H9 (cell line): ENCODE measurements around the gene SEZ6. TPM values are rescaled to one million over a fixed set of nuclear protein-coding genes. Genes with fewer than 3 reads are reported as not detected.

Experiments used
- DNase-seq: peaks from one replicate; pipeline ENCODE4 v3.0.0-alpha.2; 2017
- H2AFZ ChIP-seq: one replicate; pipeline ENCODE4 v1.6.1; 2013; ENCODE audit warnings: mild to moderate bottlenecking, low read length, control low read depth, moderate library complexity
- H2AK5ac ChIP-seq: 2 replicates; pipeline ENCODE4 v1.6.1; 2013; ENCODE audit warnings: low read length, control low read depth, mixed read lengths; ENCODE audit not compliant: insufficient read length
- H2BK120ac ChIP-seq: one replicate; pipeline ENCODE4 v1.6.1; 2013; ENCODE audit warnings: low read depth, mild to moderate bottlenecking, low read length, control low read depth, inconsistent platforms; ENCODE audit not compliant: poor library complexity, severe bottlenecking
- H2BK12ac ChIP-seq: 2 replicates; pipeline ENCODE4 v1.6.1; 2013; ENCODE audit warnings: low read length, control low read depth, mixed read lengths, low read depth; ENCODE audit not compliant: insufficient read length
- H2BK15ac ChIP-seq: 2 replicates; pipeline ENCODE4 v1.6.1; 2013; ENCODE audit warnings: low read depth, low read length, control low read depth
- H2BK20ac ChIP-seq: one replicate; pipeline ENCODE4 v1.6.1; 2013; ENCODE audit warnings: low read depth, mild to moderate bottlenecking, low read length, control low read depth, inconsistent platforms; ENCODE audit not compliant: poor library complexity, severe bottlenecking
- H2BK5ac ChIP-seq: 2 replicates; pipeline ENCODE4 v1.6.1; 2013; ENCODE audit warnings: low read length, control low read depth, mixed read lengths; ENCODE audit not compliant: insufficient read length
- H3K14ac ChIP-seq: 2 replicates; pipeline ENCODE4 v1.6.1; 2013; ENCODE audit warnings: low read length, control low read depth; ENCODE audit not compliant: insufficient read depth
- H3K18ac ChIP-seq: 2 replicates; pipeline ENCODE4 v1.6.1; 2013; ENCODE audit warnings: low read depth, mild to moderate bottlenecking, mixed read lengths, low read length, control low read depth; ENCODE audit not compliant: insufficient read length
- H3K23ac ChIP-seq: 2 replicates; pipeline ENCODE4 v1.6.1; 2013; ENCODE audit warnings: low read length, control low read depth, mixed read lengths, low read depth; ENCODE audit not compliant: insufficient read length
- H3K23me2 ChIP-seq: 2 replicates; pipeline ENCODE4 v1.6.1; 2013; ENCODE audit warnings: low read depth, mild to moderate bottlenecking, mixed read lengths, low read length, control low read depth; ENCODE audit not compliant: insufficient read length, poor library complexity, severe bottlenecking
- H3K27ac ChIP-seq: 2 replicates; pipeline ENCODE4 v1.5.1; 2013; ENCODE audit warnings: low read length, control low read depth, mixed read lengths, low read depth; ENCODE audit not compliant: insufficient read length
- H3K27me3 ChIP-seq: 2 replicates; pipeline ENCODE4 v1.6.1; 2013; ENCODE audit warnings: low read length, control low read depth, inconsistent platforms; ENCODE audit not compliant: insufficient read depth
- H3K4ac ChIP-seq: 2 replicates; pipeline ENCODE4 v1.6.1; 2013; ENCODE audit warnings: low read depth, mild to moderate bottlenecking, control low read depth, inconsistent platforms, low read length, moderate library complexity
- H3K4me1 ChIP-seq: 2 replicates; pipeline ENCODE4 v1.6.1; 2013; ENCODE audit warnings: low read length, control low read depth, inconsistent platforms; ENCODE audit not compliant: insufficient read depth
- H3K4me2 ChIP-seq: 2 replicates; pipeline ENCODE4 v1.6.1; 2013; ENCODE audit warnings: low read length, control low read depth, mixed read lengths; ENCODE audit not compliant: insufficient read length, insufficient read depth
- H3K56ac ChIP-seq: 2 replicates; pipeline ENCODE4 v1.6.1; 2013; ENCODE audit warnings: low read depth, mild to moderate bottlenecking, mixed read lengths, low read length, control low read depth; ENCODE audit not compliant: insufficient read length
- H3K79me1 ChIP-seq: 2 replicates; pipeline ENCODE4 v1.6.1; 2013; ENCODE audit warnings: low read depth, mild to moderate bottlenecking, moderate library complexity, low read length, control low read depth, inconsistent platforms; ENCODE audit not compliant: insufficient read depth, poor library complexity, severe bottlenecking
- H3K79me2 ChIP-seq: 2 replicates; pipeline ENCODE4 v1.6.1; 2013; ENCODE audit warnings: low read length, control low read depth, inconsistent platforms; ENCODE audit not compliant: insufficient read depth
- H3K9ac ChIP-seq: 2 replicates; pipeline ENCODE4 v1.6.1; 2013; ENCODE audit warnings: low read length, control low read depth, mixed read lengths; ENCODE audit not compliant: insufficient read length; ENCODE audit errors: extremely low read depth
- H3K9me3 ChIP-seq: one replicate; pipeline ENCODE4 v1.6.1; 2013; ENCODE audit warnings: low read depth, low read length, inconsistent platforms; ENCODE audit not compliant: control insufficient read depth
- H3T11ph ChIP-seq: one replicate; pipeline ENCODE4 v1.6.1; 2013; ENCODE audit warnings: mild to moderate bottlenecking, low read length, control low read depth, inconsistent platforms
- H4K20me1 ChIP-seq: one replicate; pipeline ENCODE4 v1.6.1; 2013; ENCODE audit not compliant: control insufficient read depth, insufficient read length, insufficient read depth
- H4K5ac ChIP-seq: 2 replicates; pipeline ENCODE4 v1.6.1; 2013; ENCODE audit warnings: low read depth, mild to moderate bottlenecking, mixed read lengths, low read length, control low read depth; ENCODE audit not compliant: insufficient read length
- H4K8ac ChIP-seq: replicated peaks from 2 replicates; pipeline ENCODE4 v1.6.1; 2013; ENCODE audit warnings: low read length, control low read depth, mixed read lengths, low read depth; ENCODE audit not compliant: insufficient read length
- H4K91ac ChIP-seq: 2 replicates; pipeline ENCODE4 v1.6.1; 2013; ENCODE audit warnings: low read depth, mild to moderate bottlenecking, moderate library complexity, mixed read lengths, low read length, control low read depth; ENCODE audit not compliant: insufficient read length
- H3K27ac Mint-ChIP-seq, 3 experiments: 2 replicates in 2 of 3; 3 replicates in 1 of 3; pipeline ENCODE4 v1.8.0; 2020 to 2021; ENCODE audit warnings: mixed read lengths in 3 of 3, mild to moderate bottlenecking in 1 of 3, moderate library complexity in 1 of 3
- H3K27me3 Mint-ChIP-seq: 2 replicates; pipeline ENCODE4 v1.8.0; 2021; ENCODE audit warnings: low read depth, mild to moderate bottlenecking, moderate library complexity, mixed read lengths
- H3K36me3 Mint-ChIP-seq, 3 experiments: 2 replicates in 2 of 3; 3 replicates in 1 of 3; pipeline ENCODE4 v1.8.0; 2020 to 2021; ENCODE audit warnings: low read depth in 3 of 3, mixed read lengths in 3 of 3; ENCODE audit not compliant: insufficient read depth in 1 of 3
- H3K4me1 Mint-ChIP-seq, 2 experiments: 2 replicates each; pipeline ENCODE4 v1.8.0; 2020; ENCODE audit warnings: mixed read lengths in 2 of 2
- H3K4me3 Mint-ChIP-seq, 2 experiments: 2 replicates in 1 of 2; 3 replicates in 1 of 2; pipeline ENCODE4 v1.8.0; 2020 to 2021; ENCODE audit warnings: mild to moderate bottlenecking in 2 of 2, mixed read lengths in 2 of 2, moderate library complexity in 1 of 2
- H3K9me3 Mint-ChIP-seq, 2 experiments: 2 replicates in 1 of 2; 3 replicates in 1 of 2; pipeline ENCODE4 v1.8.0; 2020; ENCODE audit warnings: mild to moderate bottlenecking in 2 of 2, mixed read lengths in 2 of 2, moderate library complexity in 1 of 2
- CTCF ChIP-seq: fragments of 200-600 bp; sonication (generic); conservative IDR thresholded peaks from 3 replicates; pipeline ENCODE4 v1.8.0; 2021; ENCODE audit warnings: antibody characterized with exemption, mild to moderate bottlenecking
- WGBS: extraction: QIAGEN DNeasy Blood & Tissue Kit; methylation state at CpG from one replicate; pipeline ENCODE4 v1.1.7; 2013; ENCODE audit warnings: missing lambda C conversion rate, low lambda C conversion rate, mixed read lengths; ENCODE audit not compliant: insufficient read length; ENCODE audit errors: extremely low coverage; 5-methylcytosine and 5-hydroxymethylcytosine counted together
- total RNA-seq: library from RNA; stranded (reverse); gene quantifications from 2 replicates; pipeline ENCODE4 v1.2.1, GENCODE V29; 2021

Gene SEZ6
- total RNA-seq, 1 experiment from 2014 or later: 1.8 TPM

DNA sequence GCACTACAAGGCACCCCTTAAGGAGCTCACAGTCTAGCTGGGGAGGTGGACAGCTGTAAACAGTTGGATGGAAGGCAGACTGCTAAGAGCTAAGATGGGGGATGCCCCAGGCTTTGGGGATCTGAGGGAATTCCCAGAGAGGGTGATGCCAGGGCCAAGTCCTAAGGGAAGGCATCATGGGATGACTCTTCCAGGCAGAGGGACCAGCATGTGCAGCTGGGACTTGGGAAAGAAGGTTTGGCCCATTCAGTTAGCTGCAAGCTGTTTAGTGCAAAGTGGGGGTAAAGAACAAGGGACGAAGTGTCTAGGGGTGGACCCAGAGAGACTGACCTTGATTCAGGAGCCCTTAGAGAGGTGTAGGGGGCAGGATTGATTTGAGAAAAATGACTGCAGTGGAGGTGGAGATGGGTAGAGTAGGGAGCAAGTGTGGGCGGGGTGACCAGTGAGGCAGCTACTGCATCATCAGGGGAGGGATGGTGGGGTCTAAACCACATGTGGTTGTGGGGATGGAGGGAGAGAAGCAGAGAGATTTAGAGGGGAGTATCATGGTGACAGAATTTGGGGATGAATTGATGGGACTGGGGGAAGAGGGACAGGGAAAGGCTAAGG lies 27.4 kb downstream of the SEZ6 start:
- no CpG with 5 or more reads among the region's 2 CpGs for WGBS
- H3K27ac ChIP-seq: no peak overlapping the region
- H3K4me1 ChIP-seq: peaks cover 1% of the 10 kb centered on the region; the same call in 1 of the 2 replicates

More for the DNA sequence above, 27.4 kb downstream of the SEZ6 start:
- TF ChIP-seq CTCF: no peak
- no peak overlapping the region for H2BK15ac ChIP-seq
- no peak overlapping the region for H3K9ac ChIP-seq
- no peak overlapping the region for H4K91ac ChIP-seq
- DNase-seq: no peak
- H2BK120ac ChIP-seq: no peak overlapping the region
- no peak overlapping the region for H2AFZ ChIP-seq
- H3K36me3 Mint-ChIP-seq: no peaks in the 10 kb centered on the region; a peak in 1 of 7 replicates
- no peaks in the 10 kb centered on the region for H3K23me2 ChIP-seq
- H3K4me2 ChIP-seq: no peak overlapping the region
- H4K20me1 ChIP-seq: no peaks in the 10 kb centered on the region
- H3K4me3 Mint-ChIP-seq: no peak overlapping the region; a peak in 1 of 5 replicates
- H3K27ac Mint-ChIP-seq: no peak overlapping the region
- no peaks in the 10 kb centered on the region for H3K79me2 ChIP-seq
- no peaks in the 10 kb centered on the region for H3K27me3 ChIP-seq
- H3K9me3 Mint-ChIP-seq: no peaks in the 10 kb centered on the region
- H2BK5ac ChIP-seq: no peak overlapping the region
- H3K4me1 Mint-ChIP-seq: peaks cover 19 to 22% of the 10 kb centered on the region in 2 experiments
- no peak overlapping the region for H4K8ac ChIP-seq
- H3K9me3 ChIP-seq: no peaks in the 10 kb centered on the region
- H4K5ac ChIP-seq: no peak overlapping the region
- H3K14ac ChIP-seq: no peak overlapping the region
- no peak overlapping the region for H3K23ac ChIP-seq
- H3K56ac ChIP-seq: no peak overlapping the region
- no peak overlapping the region for H3K4ac ChIP-seq
- H3T11ph ChIP-seq: no peak overlapping the region
- no peaks in the 10 kb centered on the region for H3K79me1 ChIP-seq
- no peak overlapping the region for H2BK20ac ChIP-seq
- H2AK5ac ChIP-seq: no peak overlapping the region
- H3K27me3 Mint-ChIP-seq: peaks cover 13% of the 10 kb centered on the region
- no peak overlapping the region for H3K18ac ChIP-seq
- no peak overlapping the region for H2BK12ac ChIP-seq
